GM12878 (cell line): ENCODE results near the gene MMP19. TPM values are rescaled to one million over a fixed set of nuclear protein-coding genes. Genes with fewer than 3 reads are reported as not detected.
A peak's percentile ranks its signal among the peaks of the same experiment; 100 is the strongest.

ENCODE experiments used
- BACH1 ChIP-seq: fragments of 450-650 bp; IDR thresholded peaks from 2 replicates; pipeline ENCODE4 v1.6.1; 2017; ENCODE audit warnings: mild to moderate bottlenecking, borderline replicate concordance
- CHD2 ChIP-seq: IDR thresholded peaks from 2 replicates; pipeline ENCODE4 v1.6.1; 2011; ENCODE audit warnings: low read depth, low read length, improper control_type of control experiment, borderline replicate concordance
- EED ChIP-seq: sonication (generic); IDR thresholded peaks from 2 replicates; pipeline ENCODE4 v1.6.1; 2016; ENCODE audit warnings: antibody characterized with exemption, low read depth
- MLLT1 ChIP-seq: fragments of 450-650 bp; IDR thresholded peaks from 2 replicates; pipeline ENCODE4 v1.6.1; 2016; ENCODE audit warnings: mild to moderate bottlenecking
- NBN ChIP-seq: fragments of 450-650 bp; IDR thresholded peaks from 2 replicates; pipeline ENCODE4 v1.6.1; 2016
- NFYA ChIP-seq: IDR thresholded peaks from 2 replicates; pipeline ENCODE4 v1.6.1; 2011; ENCODE audit warnings: low read depth, mild to moderate bottlenecking, low read length, improper control_type of control experiment, borderline replicate concordance
- RAD21 ChIP-seq: IDR thresholded peaks from 2 replicates; pipeline ENCODE4 v1.6.1; 2011; ENCODE audit warnings: mild to moderate bottlenecking, low read depth, low read length, moderate library complexity; ENCODE audit not compliant: insufficient read depth
- RELA ChIP-seq: fragments of 450-650 bp; IDR thresholded peaks from 2 replicates; pipeline ENCODE4 v1.8.0; 2014; ENCODE audit warnings: borderline replicate concordance; ENCODE audit not compliant: partially characterized antibody
- SMAD1 ChIP-seq: fragments of 450-650 bp; IDR thresholded peaks from 2 replicates; pipeline ENCODE4 v1.6.1; 2018; ENCODE audit warnings: mild to moderate bottlenecking, low read depth; ENCODE audit not compliant: partially characterized antibody
- SMAD5 ChIP-seq: IDR thresholded peaks from 2 replicates; pipeline ENCODE4 v1.6.1; 2016; ENCODE audit warnings: antibody characterized with exemption, low read depth
- SMARCA5 ChIP-seq: fragments of 450-650 bp; IDR thresholded peaks from 2 replicates; pipeline ENCODE4 v1.6.1; 2017; ENCODE audit warnings: mild to moderate bottlenecking
- SP1 ChIP-seq: IDR thresholded peaks from one replicate; pipeline ENCODE4 v1.6.1; 2011; ENCODE audit warnings: low read depth, low read length
- YY1 ChIP-seq: IDR thresholded peaks from 2 replicates; pipeline ENCODE4 v1.6.1; 2011; ENCODE audit warnings: low read depth, mild to moderate bottlenecking, low read length
- ZBTB40 ChIP-seq: fragments of 450-650 bp; IDR thresholded peaks from 2 replicates; pipeline ENCODE4 v1.6.1; 2016; ENCODE audit warnings: mild to moderate bottlenecking, moderate library complexity, borderline replicate concordance
- polyA plus RNA-seq, 11 experiments: library from polyadenylated mRNA; depleted of rRNA in 4 of 11; unstranded in 6 of 11; stranded (reverse) in 5 of 11; fragments of >200 nt; fragmentation: Nextera tagmentation in 4 of 11; fragmentation: Illumina TruSeq in 1 of 11; extraction: Ambion mirVana in 4 of 11; extraction: Trizol in 1 of 11; gene quantifications; 1 replicate in 1 of 11; 2 replicates in 10 of 11; pipeline versions ENCODE4 v1.2.1 to v1.2.3, GENCODE V29; 2011 to 2016; ENCODE audit warnings: inconsistent platforms in 2 of 11, missing spikeins in 2 of 11, low read depth in 1 of 11
- total RNA-seq, 4 experiments: library from RNA; depleted of rRNA in 3 of 4; stranded (reverse); fragments of >200 nt in 3 of 4; fragmentation: Illumina TruSeq in 1 of 4; extraction: Trizol in 1 of 4; gene quantifications; 2 replicates each; pipeline versions ENCODE4 v1.2.1 to v1.2.3, GENCODE V29; 2013 to 2021
- TF ChIP-seq, protein P1 (sequence below): IDR thresholded peaks from 2 replicates; pipeline ENCODE4 v1.6.1; 2011; ENCODE audit warnings: low read depth, low read length, improper control_type of control experiment, borderline replicate concordance
- TF ChIP-seq, protein P2 (sequence below): IDR thresholded peaks from 2 replicates; pipeline ENCODE4 v1.6.1; 2011; ENCODE audit warnings: borderline replicate concordance, low read depth, mild to moderate bottlenecking, moderate library complexity, mixed read lengths, low read length; ENCODE audit not compliant: insufficient read depth; ENCODE audit errors: extremely low read length

MMP19 gene
- total and polyA plus RNA-seq, 10 of the 15 experiments (the other 5 are each of a cell fraction or from before 2014, with no cell fraction given), result 0.03 to 0.04 (median 0.04) TPM; not detected in 7

DNA sequence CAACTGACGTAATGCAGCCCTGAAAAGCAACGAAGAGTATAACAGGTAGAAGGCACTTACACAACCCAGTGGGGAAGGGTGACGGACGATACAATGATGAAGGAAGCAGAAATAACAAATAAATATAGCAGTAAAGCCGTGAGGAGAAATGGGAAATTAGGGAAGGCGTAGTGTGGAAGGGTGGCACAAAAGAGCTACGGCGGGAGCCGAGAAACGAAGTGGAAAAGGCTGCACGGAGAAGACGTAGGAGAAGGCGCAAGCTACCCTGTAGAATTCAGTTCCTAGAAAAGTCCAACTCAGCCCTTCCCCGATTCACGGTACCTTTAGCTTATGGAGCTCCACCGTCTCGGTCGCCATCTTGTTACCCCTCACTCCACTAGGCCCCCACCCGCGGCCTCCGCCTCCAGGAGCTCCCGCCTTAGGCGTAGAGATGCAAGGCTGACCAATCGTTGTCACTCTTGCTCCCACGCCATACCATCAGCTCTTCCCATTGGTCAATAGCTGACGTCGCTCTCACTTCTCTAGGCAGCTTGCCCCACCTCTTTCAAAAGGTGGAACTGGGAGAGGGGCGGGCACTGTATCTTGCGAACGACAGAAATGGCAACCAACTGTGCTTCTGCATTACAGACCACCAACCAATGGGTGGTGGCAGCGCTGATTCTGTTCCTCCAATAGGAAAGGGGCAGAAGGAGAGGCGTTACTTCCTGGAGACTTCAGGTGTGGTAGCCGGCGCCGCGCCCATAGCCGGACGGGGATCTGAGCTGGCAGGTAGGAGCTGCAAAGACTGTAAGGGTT, 25.2 kb downstream of the MMP19 start, which contains the start of the genes ORMDL2 and SARNP (continued):
- TF ChIP-seq, protein P1, sequence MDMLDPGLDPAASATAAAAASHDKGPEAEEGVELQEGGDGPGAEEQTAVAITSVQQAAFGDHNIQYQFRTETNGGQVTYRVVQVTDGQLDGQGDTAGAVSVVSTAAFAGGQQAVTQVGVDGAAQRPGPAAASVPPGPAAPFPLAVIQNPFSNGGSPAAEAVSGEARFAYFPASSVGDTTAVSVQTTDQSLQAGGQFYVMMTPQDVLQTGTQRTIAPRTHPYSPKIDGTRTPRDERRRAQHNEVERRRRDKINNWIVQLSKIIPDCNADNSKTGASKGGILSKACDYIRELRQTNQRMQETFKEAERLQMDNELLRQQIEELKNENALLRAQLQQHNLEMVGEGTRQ, result no peak
- peak; percentile 88; the same call in 1 of the 2 replicates for TF ChIP-seq ZBTB40
- TF ChIP-seq MLLT1, result peak; percentile 79
- TF ChIP-seq, protein P2, sequence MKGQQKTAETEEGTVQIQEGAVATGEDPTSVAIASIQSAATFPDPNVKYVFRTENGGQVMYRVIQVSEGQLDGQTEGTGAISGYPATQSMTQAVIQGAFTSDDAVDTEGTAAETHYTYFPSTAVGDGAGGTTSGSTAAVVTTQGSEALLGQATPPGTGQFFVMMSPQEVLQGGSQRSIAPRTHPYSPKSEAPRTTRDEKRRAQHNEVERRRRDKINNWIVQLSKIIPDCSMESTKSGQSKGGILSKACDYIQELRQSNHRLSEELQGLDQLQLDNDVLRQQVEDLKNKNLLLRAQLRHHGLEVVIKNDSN, result no peak
- TF ChIP-seq SMARCA5, result 0 out of 2 replicates have a peak, but pooled peaks have one; percentile 13
- peak; percentile 97 for TF ChIP-seq YY1
- TF ChIP-seq RELA, result peak; percentile 50
- TF ChIP-seq RAD21, result no peak
- TF ChIP-seq BACH1, result 0 out of 2 replicates have a peak, but pooled peaks have one; percentile 64
- TF ChIP-seq SP1, result peak; percentile 98
- peak; percentile 63 for TF ChIP-seq SMAD1
- TF ChIP-seq CHD2, result peak; percentile 96
- no peak for TF ChIP-seq EED
- TF ChIP-seq NBN, result peak; percentile 84; the same call in 1 of the 2 replicates
- peak; percentile 57; the same call in 1 of the 2 replicates for TF ChIP-seq SMAD5
- TF ChIP-seq NFYA, result peak; percentile 89
